ENCODE results near the gene GGCX.

- TF ChIP-seq EZH2 (IDR thresholded peaks at IDR 0.05; ENCODE audit: borderline replicate concordance, low read depth, low read length, severe bottlenecking) (no peak), POLR2AphosphoS5 (IDR thresholded peaks at IDR 0.05; ENCODE audit: insufficient read depth, low read depth, low read length) (no peak), POLR2A (IDR thresholded peaks at IDR 0.05; ENCODE audit: low read depth, low read length) (no peak), GATA2 (IDR thresholded peaks at IDR 0.05; ENCODE audit: insufficient read depth, insufficient read length, low read depth, low read length) (no peak), JUN (IDR thresholded peaks at IDR 0.05; ENCODE audit: borderline replicate concordance, insufficient read depth, insufficient read length, low read depth) (no peak)
- TF ChIP-seq, protein P1, sequence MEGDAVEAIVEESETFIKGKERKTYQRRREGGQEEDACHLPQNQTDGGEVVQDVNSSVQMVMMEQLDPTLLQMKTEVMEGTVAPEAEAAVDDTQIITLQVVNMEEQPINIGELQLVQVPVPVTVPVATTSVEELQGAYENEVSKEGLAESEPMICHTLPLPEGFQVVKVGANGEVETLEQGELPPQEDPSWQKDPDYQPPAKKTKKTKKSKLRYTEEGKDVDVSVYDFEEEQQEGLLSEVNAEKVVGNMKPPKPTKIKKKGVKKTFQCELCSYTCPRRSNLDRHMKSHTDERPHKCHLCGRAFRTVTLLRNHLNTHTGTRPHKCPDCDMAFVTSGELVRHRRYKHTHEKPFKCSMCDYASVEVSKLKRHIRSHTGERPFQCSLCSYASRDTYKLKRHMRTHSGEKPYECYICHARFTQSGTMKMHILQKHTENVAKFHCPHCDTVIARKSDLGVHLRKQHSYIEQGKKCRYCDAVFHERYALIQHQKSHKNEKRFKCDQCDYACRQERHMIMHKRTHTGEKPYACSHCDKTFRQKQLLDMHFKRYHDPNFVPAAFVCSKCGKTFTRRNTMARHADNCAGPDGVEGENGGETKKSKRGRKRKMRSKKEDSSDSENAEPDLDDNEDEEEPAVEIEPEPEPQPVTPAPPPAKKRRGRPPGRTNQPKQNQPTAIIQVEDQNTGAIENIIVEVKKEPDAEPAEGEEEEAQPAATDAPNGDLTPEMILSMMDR (IDR thresholded peaks at IDR 0.05; ENCODE audit: extremely low read depth in 1 of 2, insufficient read depth in 1 of 2, low read depth in 1 of 2, low read length in 2 of 2): no peak
- TF ChIP-seq, protein P2, sequence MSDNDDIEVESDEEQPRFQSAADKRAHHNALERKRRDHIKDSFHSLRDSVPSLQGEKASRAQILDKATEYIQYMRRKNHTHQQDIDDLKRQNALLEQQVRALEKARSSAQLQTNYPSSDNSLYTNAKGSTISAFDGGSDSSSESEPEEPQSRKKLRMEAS (IDR thresholded peaks at IDR 0.05; ENCODE audit: insufficient read depth, insufficient read length): no peak
Observed at GRCh38 chr2:85506768-85507181, 54.5 kb downstream of the GGCX start.
